SW 1271 (cell line): Measurements from ENCODE around the gene AMBP.

Source experiments
- DNase-seq, 2 experiments: peaks; one replicate each; lab custom pipeline; 2025; lab: John Stamatoyannopoulos, UW

The AMBP gene

GRCh38 chr9:114078021-114078780 is at the start of gene AMBP:
Gene AMBP (minus strand): TSS chr9:114078300. CDS start chr9:114078209, 91 bp downstream.
- no peak for DNase-seq

GRCh38 chr9:114126247-114127060 is 48.4 kb upstream of the AMBP start:
- no peak for DNase-seq

- no peak for DNase-seq
These were observed 47.4 kb upstream of the AMBP start for GRCh38 chr9:114125476-114126013.

GRCh38 chr9:114124666-114125475 is 46.8 kb upstream of the AMBP start:
- no peak for DNase-seq

- DNase-seq: no peak
These were observed 46.0 kb upstream of the AMBP start for GRCh38 chr9:114124138-114124537.

GRCh38 chr9:114123031-114123977 is 45.2 kb upstream of the AMBP start:
- DNase-seq: no peak

GRCh38 chr9:114122136-114123027 is 44.3 kb upstream of the AMBP start:
- DNase-seq: no peak

GRCh38 chr9:114121227-114122135 is 43.4 kb upstream of the AMBP start:
- DNase-seq: no peak

- DNase-seq: no peak
These were observed 42.3 kb upstream of the AMBP start for GRCh38 chr9:114120192-114121014.

GRCh38 chr9:114119242-114120191 is 41.4 kb upstream of the AMBP start:
- DNase-seq: no peak

GRCh38 chr9:114117996-114118830 is 40.1 kb upstream of the AMBP start:
- no peak for DNase-seq

- no peak for DNase-seq
These were observed 39.5 kb upstream of the AMBP start for GRCh38 chr9:114117614-114117995.

- no peak for DNase-seq
These were observed 38.1 kb upstream of the AMBP start for GRCh38 chr9:114116126-114116747.

GRCh38 chr9:114115654-114116125 is 37.6 kb upstream of the AMBP start:
- DNase-seq: no peak

- no peak for DNase-seq
These were observed 36.3 kb upstream of the AMBP start for GRCh38 chr9:114114364-114114763.
